Suppressor macrophage (primary cell): Measurements from ENCODE around the gene DNAJB5.

Experiments used
- DNase-seq, 4 experiments: peaks; one replicate each; pipeline ENCODE4 v3.0.0-alpha.2; 2020 to 2022

Gene DNAJB5

GRCh38 chr9:34984049-34984448, 5.5 kb upstream of the DNAJB5 start:
- peak in 3 of 4 experiments; percentile 37 to 52 (median 49) for DNase-seq

- DNase-seq: peak; percentile 64 to 74 (median 66)
Measured at GRCh38 chr9:34985311-34985899, 4.1 kb upstream of the DNAJB5 start.

GRCh38 chr9:34986540-34987047, 3.0 kb upstream of the DNAJB5 start:
- peak; percentile 93 to 99 (median 94) for DNase-seq

- peak in 3 of 4 experiments; percentile 47 to 57 (median 49) for DNase-seq
Measured at GRCh38 chr9:34987160-34987901, 2.2 kb upstream of the DNAJB5 start.

GRCh38 chr9:34988218-34989002, 1.1 kb upstream of the DNAJB5 start:
- DNase-seq: peak; percentile 67 to 77 (median 72)

- peak; percentile 57 to 72 (median 68) for DNase-seq
Measured at GRCh38 chr9:34989946-34990635, 546 bp downstream of the DNAJB5 start.

GRCh38 chr9:34990908-34991606, 1.5 kb downstream of the DNAJB5 start:
- no peak for DNase-seq

- no peak for DNase-seq
Measured at GRCh38 chr9:34991607-34992375, 2.2 kb downstream of the DNAJB5 start.

GRCh38 chr9:34992376-34992951, 2.9 kb downstream of the DNAJB5 start:
- DNase-seq: peak; percentile 73 to 90 (median 77)

GRCh38 chr9:34993502-34994259, 4.1 kb downstream of the DNAJB5 start:
- DNase-seq: peak; percentile 81 to 94 (median 88)

- DNase-seq: peak in 2 of 4 experiments; percentile 11 to 19
Measured at GRCh38 chr9:34994260-34994899, 4.8 kb downstream of the DNAJB5 start.

GRCh38 chr9:34994900-34995669, 5.5 kb downstream of the DNAJB5 start:
- peak in 3 of 4 experiments; percentile 41 to 65 (median 52) for DNase-seq

GRCh38 chr9:34995670-34996060, 6.1 kb downstream of the DNAJB5 start:
- peak in 2 of 4 experiments; percentile 15 to 37 for DNase-seq

- DNase-seq: no peak
Measured at GRCh38 chr9:34996181-34996904, 6.8 kb downstream of the DNAJB5 start.

GRCh38 chr9:34996905-34997279, 7.3 kb downstream of the DNAJB5 start:
- no peak for DNase-seq

- no peak for DNase-seq
Measured at GRCh38 chr9:34997379-34997781, 7.8 kb downstream of the DNAJB5 start.

GRCh38 chr9:34998266-34998665, 8.7 kb downstream of the DNAJB5 start:
- DNase-seq: no peak

- no peak for DNase-seq
Measured at GRCh38 chr9:34999576-34999975, 10.0 kb downstream of the DNAJB5 start.
